AG20443 (cell line): ENCODE measurements around the gene POU2AF1.
"Not testable (repeated sequence)": the region's sequence is repeated elsewhere in the genome, so short reads cannot be mapped to it uniquely, and the experiment has no call there.

ENCODE experiments used
- DNase-seq: peaks from one replicate; pipeline ENCODE4 v3.0.0; 2012; ENCODE audit warnings: low spot score, mixed read lengths

The POU2AF1 gene

DNA sequence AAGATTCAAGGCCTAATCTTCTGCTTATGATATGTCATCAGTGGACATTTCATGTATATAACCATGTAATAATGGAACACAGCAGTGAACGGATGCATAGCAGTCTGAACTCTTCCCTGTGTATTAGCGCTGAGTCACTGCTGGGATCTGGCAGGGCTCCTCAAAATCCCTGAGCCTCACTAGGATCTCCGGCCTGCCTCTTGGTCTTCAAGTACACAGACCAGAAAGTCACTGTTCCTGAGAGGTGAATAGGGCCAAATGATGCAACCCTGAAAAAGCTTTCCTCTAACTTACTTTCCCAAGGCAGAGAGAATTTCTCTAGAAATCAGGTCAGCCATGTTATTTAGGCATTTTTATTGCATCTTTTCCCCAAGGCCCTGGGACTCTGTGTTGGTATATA lies 35.0 kb downstream of the POU2AF1 start:
- DNase-seq = peak; percentile 77

DNA sequence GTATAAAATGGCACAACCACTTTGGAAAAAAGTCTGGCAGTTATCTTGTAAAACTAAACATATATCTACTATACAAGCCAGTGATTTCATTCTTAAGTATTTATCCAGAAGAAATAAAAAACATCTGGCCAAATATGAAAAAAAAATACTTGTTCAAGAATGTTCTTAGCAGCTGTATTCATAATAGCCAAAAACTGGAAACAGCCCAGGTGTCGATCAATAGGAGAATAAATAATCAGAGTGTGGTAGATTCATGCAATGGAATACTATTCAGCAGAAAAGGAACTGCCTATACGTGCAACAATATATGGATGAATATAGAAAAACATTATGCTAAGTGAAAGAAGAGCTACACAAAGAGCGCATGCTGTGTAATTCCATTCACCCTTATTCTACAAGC lies 36.7 kb downstream of the POU2AF1 start:
- DNase-seq = no peak

GRCh38 chr11:111339758-111340388 lies 39.2 kb downstream of the POU2AF1 start:
- no peak for DNase-seq

- DNase-seq = peak; percentile 70
Observed at GRCh38 chr11:111336582-111337256, 42.4 kb downstream of the POU2AF1 start.

DNA sequence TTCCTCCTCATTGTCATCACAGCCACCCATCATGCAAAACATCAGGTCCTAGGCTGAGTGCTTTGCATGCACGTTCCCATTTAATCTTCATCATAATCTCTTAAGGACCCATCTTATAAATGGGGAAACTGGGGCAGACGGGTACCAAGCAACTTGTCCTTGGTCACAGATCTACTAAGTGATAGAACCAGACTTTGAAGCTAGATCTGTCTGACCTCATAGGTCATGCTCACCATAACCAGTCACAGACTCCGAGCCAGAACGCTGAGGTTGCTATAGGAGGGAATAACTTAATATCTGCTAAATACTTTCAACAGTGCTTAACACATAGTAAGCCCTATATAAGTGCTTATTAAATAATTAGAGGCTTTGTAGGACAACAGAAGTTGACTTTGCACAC lies 43.0 kb downstream of the POU2AF1 start:
- no peak for DNase-seq

DNA sequence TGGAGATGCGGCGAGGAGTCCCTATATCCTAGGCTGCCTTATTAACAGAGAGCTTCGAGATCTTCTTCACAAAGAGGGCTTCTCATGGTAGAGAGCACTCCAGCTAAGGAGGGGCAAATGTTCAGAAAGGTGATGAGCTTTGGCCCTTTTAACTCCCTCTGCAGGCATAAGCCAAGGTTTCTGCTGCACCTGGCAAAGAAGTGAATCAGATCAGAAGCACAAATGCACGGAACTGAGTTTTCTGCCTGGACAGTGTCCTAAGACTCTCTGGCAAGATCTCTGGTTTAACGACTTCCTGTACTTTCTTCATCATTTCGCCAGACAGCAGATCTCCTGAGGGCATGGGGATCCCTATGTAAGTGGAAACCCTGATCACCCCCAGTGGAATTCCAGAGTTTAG lies 43.5 kb downstream of the POU2AF1 start:
- DNase-seq = no peak

GRCh38 chr11:111334532-111335502 lies 44.3 kb downstream of the POU2AF1 start:
- no peak for DNase-seq

DNA sequence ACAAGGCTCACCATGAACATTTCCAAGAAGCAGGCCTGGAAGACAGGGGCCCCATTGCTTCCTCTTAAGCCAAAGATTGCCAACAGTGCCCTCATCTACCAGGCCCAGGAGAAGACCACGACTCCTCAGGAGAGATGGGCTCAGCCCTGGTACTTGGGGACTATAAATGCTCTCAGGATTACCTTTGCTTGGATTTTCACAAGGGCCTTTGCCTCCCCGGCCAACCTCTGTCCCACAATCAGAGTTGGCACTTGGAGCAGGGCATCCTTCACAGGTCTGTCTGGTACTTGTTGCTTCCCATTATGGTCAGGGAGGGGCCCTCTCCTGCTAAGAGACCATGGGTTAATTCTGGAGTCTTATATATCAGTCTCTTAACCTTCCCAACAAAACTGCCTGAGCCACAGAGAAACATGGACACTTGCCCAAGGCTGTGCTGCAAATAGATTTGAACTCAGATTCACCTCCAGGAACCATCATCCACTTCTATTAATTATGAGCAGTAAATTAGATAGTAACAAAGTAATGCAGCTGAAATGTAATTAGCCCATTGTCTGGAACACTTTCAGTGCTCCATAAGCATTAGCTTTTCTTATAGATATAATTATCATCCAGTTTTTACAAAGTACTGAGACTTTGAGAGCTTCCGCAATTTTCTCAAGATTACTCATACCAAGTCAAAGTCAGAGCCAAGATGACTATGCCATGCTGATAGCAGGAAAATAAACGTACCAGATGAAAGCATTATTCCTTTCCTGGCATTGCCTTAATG lies 47.2 kb downstream of the POU2AF1 start:
- no peak for DNase-seq

- no peak for DNase-seq
Observed at GRCh38 chr11:111330234-111330893, 48.7 kb downstream of the POU2AF1 start.

GRCh38 chr11:111329306-111330204 lies 49.5 kb downstream of the POU2AF1 start:
- DNase-seq = no peak

DNA sequence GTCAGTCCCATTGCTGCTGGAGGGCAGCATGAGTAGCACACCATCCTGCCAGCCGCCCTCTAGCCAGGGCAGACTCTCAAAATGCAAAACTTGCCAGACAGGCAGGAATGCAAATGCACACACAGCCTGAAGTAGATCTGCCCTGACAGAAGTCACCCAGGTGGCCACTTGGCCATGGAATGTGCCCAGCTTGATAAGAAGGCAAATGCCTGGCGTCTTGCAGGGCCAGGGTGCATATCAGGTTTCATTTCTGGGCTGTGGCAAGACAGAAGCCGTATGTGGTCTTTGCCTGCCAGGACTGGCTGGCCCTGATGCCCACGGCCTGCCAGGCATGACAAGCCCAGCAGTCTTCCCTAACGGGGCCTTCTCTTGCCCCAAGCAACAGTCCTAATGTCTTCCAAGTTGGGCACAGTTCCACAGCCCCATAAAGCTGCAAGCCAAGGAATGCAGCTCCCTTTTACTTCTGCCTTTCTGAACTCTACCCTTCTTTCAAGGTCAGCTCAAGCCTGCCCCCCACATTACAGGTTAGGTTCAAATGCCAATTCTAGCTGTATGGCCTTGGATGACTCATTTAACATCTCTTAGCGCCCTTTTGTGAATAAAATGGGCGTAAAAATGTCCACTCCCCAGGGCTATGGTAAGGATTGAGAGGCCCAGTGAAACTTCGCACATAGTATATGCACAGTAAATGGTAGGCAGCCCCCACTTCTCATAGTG lies 51.0 kb downstream of the POU2AF1 start:
- DNase-seq = no peak

DNA sequence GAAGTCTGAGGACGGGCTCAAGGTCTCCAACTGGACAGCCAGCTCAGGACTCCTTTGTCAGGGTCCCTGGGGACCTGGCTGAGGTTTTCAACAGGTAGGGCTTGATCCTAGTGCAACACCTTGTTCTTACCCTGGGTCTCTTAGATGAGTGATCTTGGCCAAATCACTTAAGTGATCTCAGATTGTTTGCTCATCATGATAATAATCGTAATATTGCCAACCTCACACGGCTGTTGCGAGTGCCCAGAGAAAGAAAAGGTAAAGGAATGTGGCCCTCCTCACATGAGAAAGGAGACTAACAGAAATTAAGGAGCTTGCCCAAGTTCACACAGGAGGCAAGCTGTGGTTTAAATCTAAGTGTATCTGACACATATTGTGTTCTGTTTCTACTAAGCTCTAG lies 52.3 kb downstream of the POU2AF1 start:
- no peak for DNase-seq

GRCh38 chr11:111325259-111325658 lies 53.8 kb downstream of the POU2AF1 start:
- no peak for DNase-seq

- peak; percentile 43 for DNase-seq
Observed at GRCh38 chr11:111324277-111324720, 54.8 kb downstream of the POU2AF1 start.

GRCh38 chr11:111322534-111322933 lies 56.5 kb downstream of the POU2AF1 start:
- DNase-seq = no peak

- no peak for DNase-seq
Observed at GRCh38 chr11:111320728-111321568, 58.1 kb downstream of the POU2AF1 start.

GRCh38 chr11:111320199-111320598 lies 58.9 kb downstream of the POU2AF1 start:
- not testable (repeated sequence) for DNase-seq

GRCh38 chr11:111319296-111319695 lies 59.8 kb downstream of the POU2AF1 start:
- DNase-seq = no peak

DNA sequence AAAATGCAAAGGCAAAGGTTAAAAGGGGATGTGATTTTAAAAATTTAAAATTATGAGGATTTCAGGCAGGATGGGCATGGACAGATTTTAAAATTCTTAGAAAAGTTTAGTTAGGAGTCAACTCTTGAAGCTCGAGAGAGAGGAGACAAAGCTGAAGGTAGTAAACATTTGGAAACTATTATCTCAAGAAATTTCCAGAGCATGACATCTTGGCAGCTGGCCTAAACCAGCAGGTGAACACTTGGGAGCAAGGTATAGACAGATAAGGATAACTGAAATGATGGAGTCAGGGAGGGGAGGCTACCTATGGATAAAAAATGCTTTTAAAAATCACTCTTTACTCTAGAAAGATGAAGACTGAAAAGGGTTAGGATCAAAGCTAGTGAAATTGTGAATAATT lies 67.0 kb downstream of the POU2AF1 start:
- no peak for DNase-seq
